ENCODE results near the gene AXL. TPM values are rescaled to one million over a fixed set of nuclear protein-coding genes. Genes with fewer than 3 reads are reported as not detected.

Gene AXL
- total RNA-seq, 1 experiment from 2014 or later, result 128 TPM

GRCh38 chr19:41309180-41310032 is 90.4 kb downstream of the AXL start:
- intact Hi-C loops (cut with micrococcal nuclease; ENCODE audit: unreplicated experiment), result no loop called here
- TF ChIP-seq SIN3A (IDR thresholded peaks at IDR 0.05; ENCODE audit: borderline replicate concordance, insufficient read depth, low read depth, low read length) (no peak), REST (IDR thresholded peaks at IDR 0.05; ENCODE audit: insufficient read depth in 1 of 2, low read depth in 2 of 2, low read length in 1 of 2) (peak in 1 of 2 experiments; percentile 56; a peak in 1 of 4 replicates)
- peaks cover 15% of the 10 kb centered on the region for H3K4me1 ChIP-seq (ENCODE audit: control insufficient read depth, insufficient read depth, low read length)
- in situ Hi-C loops (cut with HindIII; ENCODE audit: low pct_unique_long_range_greater_than_20kb, low sequenced_read_pairs), result no loop called here
- BruUV-seq (replicated peaks), result TSS peak; percentile 91
- H3K27me3 ChIP-seq (ENCODE audit: control insufficient read depth, insufficient read depth, low read length), result no peaks in the 10 kb centered on the region
- DNase-seq (ENCODE audit: low read depth, low spot score), result no peak
- H3K4me3 ChIP-seq (ENCODE audit: low read depth in 2 of 2, low read length in 2 of 2), result peak overlapping the region; percentile 63 to 75
- H3K36me3 ChIP-seq (ENCODE audit: control insufficient read depth, insufficient read depth, low read length), result peaks cover 2% of the 10 kb centered on the region; the same call in 1 of the 2 replicates
- H3K9me3 ChIP-seq (ENCODE audit: control insufficient read depth, insufficient read depth, low read depth, low read length), result no peaks in the 10 kb centered on the region
- peak; percentile 35 for ATAC-seq
- CTCF ChIA-PET, result interaction anchor here (1.0 kb wide), 1 partner anchor 46 kb away, joined by 3 read pairs; no protein-coding TSS in a partner anchor
- peak overlapping the region; percentile 89 for H3K27ac ChIP-seq (ENCODE audit: low read length)
- POLR2A ChIA-PET, result interaction anchor here (1.1 kb wide), 1 partner anchor 54 kb away, joined by 3 read pairs; the partner anchor contains the start of gene B9D2

GRCh38 chr19:41310033-41310831 is 91.2 kb downstream of the AXL start, which contains the start of gene CCDC97:
Gene CCDC97, plus strand, starts transcription at chr19:41310172. Its CDS starts 139 bp downstream, at chr19:41310311.
- in situ Hi-C loops (cut with HindIII; ENCODE audit: low pct_unique_long_range_greater_than_20kb, low sequenced_read_pairs) (no loop called here), intact Hi-C loops (cut with micrococcal nuclease; ENCODE audit: unreplicated experiment) (no loop called here)
- H3K36me3 ChIP-seq (ENCODE audit: control insufficient read depth, insufficient read depth, low read length), result peaks cover 2% of the 10 kb centered on the region; the same call in 1 of the 2 replicates
- TF ChIP-seq, protein P1, sequence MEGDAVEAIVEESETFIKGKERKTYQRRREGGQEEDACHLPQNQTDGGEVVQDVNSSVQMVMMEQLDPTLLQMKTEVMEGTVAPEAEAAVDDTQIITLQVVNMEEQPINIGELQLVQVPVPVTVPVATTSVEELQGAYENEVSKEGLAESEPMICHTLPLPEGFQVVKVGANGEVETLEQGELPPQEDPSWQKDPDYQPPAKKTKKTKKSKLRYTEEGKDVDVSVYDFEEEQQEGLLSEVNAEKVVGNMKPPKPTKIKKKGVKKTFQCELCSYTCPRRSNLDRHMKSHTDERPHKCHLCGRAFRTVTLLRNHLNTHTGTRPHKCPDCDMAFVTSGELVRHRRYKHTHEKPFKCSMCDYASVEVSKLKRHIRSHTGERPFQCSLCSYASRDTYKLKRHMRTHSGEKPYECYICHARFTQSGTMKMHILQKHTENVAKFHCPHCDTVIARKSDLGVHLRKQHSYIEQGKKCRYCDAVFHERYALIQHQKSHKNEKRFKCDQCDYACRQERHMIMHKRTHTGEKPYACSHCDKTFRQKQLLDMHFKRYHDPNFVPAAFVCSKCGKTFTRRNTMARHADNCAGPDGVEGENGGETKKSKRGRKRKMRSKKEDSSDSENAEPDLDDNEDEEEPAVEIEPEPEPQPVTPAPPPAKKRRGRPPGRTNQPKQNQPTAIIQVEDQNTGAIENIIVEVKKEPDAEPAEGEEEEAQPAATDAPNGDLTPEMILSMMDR (IDR thresholded peaks at IDR 0.05), result no peak
- TF ChIP-seq SIN3A (IDR thresholded peaks at IDR 0.05; ENCODE audit: borderline replicate concordance, insufficient read depth, low read depth, low read length), result peak; percentile 84; the same call in 1 of the 2 replicates
- 0 out of 4 replicates have a peak, but pooled peaks of 1 of the 2 experiments have one; percentile 38 for TF ChIP-seq REST (IDR thresholded peaks at IDR 0.05; ENCODE audit: insufficient read depth in 1 of 2, low read depth in 2 of 2, low read length in 1 of 2)
- 0 out of 2 replicates have a peak, but pooled peaks have one; percentile 38 for TF ChIP-seq TCF7L2 (IDR thresholded peaks at IDR 0.05; ENCODE audit: low read depth, low read length)
- TF ChIP-seq POLR2AphosphoS5 (IDR thresholded peaks at IDR 0.05; ENCODE audit: low read depth, low read length), result peak; percentile 85
- no peaks in the 10 kb centered on the region for H3K9me3 ChIP-seq (ENCODE audit: control insufficient read depth, insufficient read depth, low read depth, low read length)
- ChIA-PET CTCF (no interaction called here), POLR2A (no interaction called here)
- BruUV-seq (replicated peaks), result TSS peak; percentile 79
- DNase-seq (ENCODE audit: low read depth, low spot score) (no peak), ATAC-seq (peak; percentile 79)
- H3K27ac ChIP-seq (ENCODE audit: low read length), result peak within 1 kb of the TSS; percentile 89
- peak within 1 kb of the TSS; percentile 63 to 75 for H3K4me3 ChIP-seq (ENCODE audit: low read depth in 2 of 2, low read length in 2 of 2)
- H3K27me3 ChIP-seq (ENCODE audit: control insufficient read depth, insufficient read depth, low read length), result no peaks in the 10 kb centered on the region
- peaks cover 15% of the 10 kb centered on the region for H3K4me1 ChIP-seq (ENCODE audit: control insufficient read depth, insufficient read depth, low read length)

Data from Panc1 (cell line).